Measurements from ENCODE around the gene EAF1.

The EAF1 gene

DNA sequence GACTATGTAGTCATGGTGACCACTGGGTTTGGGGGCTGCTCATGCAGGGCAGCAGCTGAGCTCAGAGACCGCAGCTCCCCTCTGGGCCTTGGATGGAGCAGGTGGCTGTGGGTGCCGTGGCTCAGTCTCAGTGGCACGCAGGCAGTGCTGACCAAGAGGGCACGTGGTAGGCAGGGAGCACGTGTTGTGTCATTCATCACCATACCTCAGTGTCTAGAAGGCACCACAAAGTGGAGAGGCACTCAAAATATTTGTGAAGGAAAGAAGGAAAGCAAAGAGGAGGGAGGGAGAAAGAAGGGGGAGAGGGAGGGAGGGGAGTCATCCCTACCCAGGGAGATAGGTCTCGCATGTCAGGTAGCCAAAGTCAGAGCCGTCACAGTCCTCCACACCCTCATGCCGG is 26.1 kb downstream of the EAF1 start:
- H3K27me3 ChIP-seq (ENCODE audit: insufficient read depth, low read length) = no peaks in the 10 kb centered on the region; the same call in 1 of the 2 replicates
- H3K36me3 ChIP-seq (ENCODE audit: insufficient read depth, low read length) = no peaks in the 10 kb centered on the region
- H3K9me2 ChIP-seq (ENCODE audit: low read depth, low read length) = no peaks in the 10 kb centered on the region
- no peak overlapping the region for H3K4me3 ChIP-seq (ENCODE audit: low read depth, low read length, poor library complexity, severe bottlenecking)
- H3K4me2 ChIP-seq (ENCODE audit: low read length) = no peak overlapping the region
- H3K4me1 ChIP-seq (ENCODE audit: insufficient read depth, low read length, severe bottlenecking) = no peaks in the 10 kb centered on the region
- no peak overlapping the region for H3K27ac ChIP-seq (ENCODE audit: low read depth, low read length, poor library complexity, severe bottlenecking)
- no peaks in the 10 kb centered on the region for H3K9me3 ChIP-seq (ENCODE audit: low read length)
- H3K9ac ChIP-seq (ENCODE audit: low read length) = no peak overlapping the region
- no peaks in the 10 kb centered on the region for H3K79me2 ChIP-seq (ENCODE audit: insufficient read depth, low read length)
- TF ChIP-seq, protein P1, sequence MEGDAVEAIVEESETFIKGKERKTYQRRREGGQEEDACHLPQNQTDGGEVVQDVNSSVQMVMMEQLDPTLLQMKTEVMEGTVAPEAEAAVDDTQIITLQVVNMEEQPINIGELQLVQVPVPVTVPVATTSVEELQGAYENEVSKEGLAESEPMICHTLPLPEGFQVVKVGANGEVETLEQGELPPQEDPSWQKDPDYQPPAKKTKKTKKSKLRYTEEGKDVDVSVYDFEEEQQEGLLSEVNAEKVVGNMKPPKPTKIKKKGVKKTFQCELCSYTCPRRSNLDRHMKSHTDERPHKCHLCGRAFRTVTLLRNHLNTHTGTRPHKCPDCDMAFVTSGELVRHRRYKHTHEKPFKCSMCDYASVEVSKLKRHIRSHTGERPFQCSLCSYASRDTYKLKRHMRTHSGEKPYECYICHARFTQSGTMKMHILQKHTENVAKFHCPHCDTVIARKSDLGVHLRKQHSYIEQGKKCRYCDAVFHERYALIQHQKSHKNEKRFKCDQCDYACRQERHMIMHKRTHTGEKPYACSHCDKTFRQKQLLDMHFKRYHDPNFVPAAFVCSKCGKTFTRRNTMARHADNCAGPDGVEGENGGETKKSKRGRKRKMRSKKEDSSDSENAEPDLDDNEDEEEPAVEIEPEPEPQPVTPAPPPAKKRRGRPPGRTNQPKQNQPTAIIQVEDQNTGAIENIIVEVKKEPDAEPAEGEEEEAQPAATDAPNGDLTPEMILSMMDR (IDR thresholded peaks at IDR 0.05; ENCODE audit: low read length) = no peak
- no peak for TF ChIP-seq EZH2 (IDR thresholded peaks at IDR 0.05; ENCODE audit: borderline replicate concordance, low read length)
- H4K20me1 ChIP-seq (ENCODE audit: insufficient read depth, low read length) = no peaks in the 10 kb centered on the region
- no peaks in the 10 kb centered on the region for H3F3A ChIP-seq (ENCODE audit: insufficient read depth, low read length)
- no peak overlapping the region for H2AFZ ChIP-seq (ENCODE audit: low read length)

DNA sequence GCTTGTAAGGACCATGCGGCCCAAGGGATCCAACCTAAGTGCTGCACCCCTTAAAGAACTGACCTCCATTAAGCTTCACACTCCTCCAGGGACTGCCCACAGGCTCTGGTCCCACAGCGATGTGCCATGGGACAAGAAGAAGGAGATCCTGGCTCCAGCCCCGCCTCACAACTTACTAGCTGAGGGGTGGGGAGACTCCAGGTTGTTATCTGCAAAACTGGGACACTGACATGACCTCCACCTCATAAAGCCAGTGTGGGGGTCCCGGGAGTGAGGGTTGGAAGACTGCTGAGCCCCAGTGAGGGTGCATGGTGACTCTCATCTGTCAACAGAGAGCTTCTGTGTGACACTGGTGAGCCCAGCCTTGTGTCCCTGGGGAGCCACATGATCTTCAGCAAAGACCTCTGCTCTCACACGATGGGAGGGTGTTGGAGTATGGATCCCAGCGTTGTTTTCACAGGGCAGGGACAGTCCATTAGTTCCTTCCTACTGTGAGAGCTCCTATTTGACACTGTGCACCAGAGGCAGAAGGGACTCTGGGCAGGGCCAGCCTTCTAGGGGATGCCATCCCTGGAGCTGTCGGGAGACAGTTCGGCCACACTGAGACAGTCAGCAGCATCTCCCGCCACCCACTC is 26.7 kb downstream of the EAF1 start:
- Histone ChIP-seq H3K9me3 (ENCODE audit: low read length) (no peaks in the 10 kb centered on the region), H3K4me1 (ENCODE audit: insufficient read depth, low read length, severe bottlenecking) (no peaks in the 10 kb centered on the region), H3K79me2 (ENCODE audit: insufficient read depth, low read length) (no peaks in the 10 kb centered on the region), H3K27ac (ENCODE audit: low read depth, low read length, poor library complexity, severe bottlenecking) (no peak overlapping the region), H3K36me3 (ENCODE audit: insufficient read depth, low read length) (no peaks in the 10 kb centered on the region), H3K9me2 (ENCODE audit: low read depth, low read length) (no peaks in the 10 kb centered on the region), H4K20me1 (ENCODE audit: insufficient read depth, low read length) (no peaks in the 10 kb centered on the region), H3K9ac (ENCODE audit: low read length) (no peak overlapping the region), H3K4me2 (ENCODE audit: low read length) (no peak overlapping the region), H3K27me3 (ENCODE audit: insufficient read depth, low read length) (no peaks in the 10 kb centered on the region; the same call in 1 of the 2 replicates), H3K4me3 (ENCODE audit: low read depth, low read length, poor library complexity, severe bottlenecking) (no peak overlapping the region), H2AFZ (ENCODE audit: low read length) (no peak overlapping the region), H3F3A (ENCODE audit: insufficient read depth, low read length) (no peaks in the 10 kb centered on the region)
- TF ChIP-seq EZH2 (IDR thresholded peaks at IDR 0.05; ENCODE audit: borderline replicate concordance, low read length) = no peak
- TF ChIP-seq, protein P1 (IDR thresholded peaks at IDR 0.05; ENCODE audit: low read length) = no peak

DNA sequence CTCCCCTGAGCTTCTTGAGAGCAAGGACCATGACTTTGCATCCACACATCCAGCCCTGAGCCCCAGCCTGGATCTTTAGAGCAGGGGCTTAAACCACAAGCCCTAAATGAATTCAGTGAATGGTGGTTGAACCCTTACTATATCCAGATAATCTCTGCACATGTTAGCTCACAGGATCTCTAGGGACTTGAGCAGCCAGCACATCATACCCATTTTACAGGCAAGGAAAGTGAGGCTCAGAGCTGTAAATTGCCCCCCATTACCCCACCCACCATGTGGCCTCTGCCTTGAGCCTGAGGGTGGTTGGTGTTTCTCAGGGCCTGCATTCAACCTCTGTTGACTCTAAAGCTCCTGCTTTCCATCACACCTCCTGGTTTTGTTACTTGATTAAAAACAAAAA is 27.6 kb downstream of the EAF1 start:
- no peak overlapping the region for H2AFZ ChIP-seq (ENCODE audit: low read length)
- H3K4me3 ChIP-seq (ENCODE audit: low read depth, low read length, poor library complexity, severe bottlenecking) = no peak overlapping the region
- H4K20me1 ChIP-seq (ENCODE audit: insufficient read depth, low read length) = no peaks in the 10 kb centered on the region
- no peaks in the 10 kb centered on the region for H3K36me3 ChIP-seq (ENCODE audit: insufficient read depth, low read length)
- no peaks in the 10 kb centered on the region; the same call in 1 of the 2 replicates for H3K27me3 ChIP-seq (ENCODE audit: insufficient read depth, low read length)
- H3K79me2 ChIP-seq (ENCODE audit: insufficient read depth, low read length) = no peaks in the 10 kb centered on the region
- H3K4me1 ChIP-seq (ENCODE audit: insufficient read depth, low read length, severe bottlenecking) = no peaks in the 10 kb centered on the region
- no peak overlapping the region for H3K4me2 ChIP-seq (ENCODE audit: low read length)
- no peaks in the 10 kb centered on the region for H3K9me2 ChIP-seq (ENCODE audit: low read depth, low read length)
- no peak overlapping the region for H3K27ac ChIP-seq (ENCODE audit: low read depth, low read length, poor library complexity, severe bottlenecking)
- no peaks in the 10 kb centered on the region for H3F3A ChIP-seq (ENCODE audit: insufficient read depth, low read length)
- H3K9me3 ChIP-seq (ENCODE audit: low read length) = no peaks in the 10 kb centered on the region
- TF ChIP-seq, protein P1 (IDR thresholded peaks at IDR 0.05; ENCODE audit: low read length) = no peak
- TF ChIP-seq EZH2 (IDR thresholded peaks at IDR 0.05; ENCODE audit: borderline replicate concordance, low read length) = no peak
- no peak overlapping the region for H3K9ac ChIP-seq (ENCODE audit: low read length)

All from OCI-LY1 (cell line).